GM10847 (cell line): ENCODE results near the gene RAB15.

Experiments used
- POLR2A ChIP-seq: IDR thresholded peaks from 2 replicates; pipeline ENCODE4 v1.6.1; 2011; ENCODE audit not compliant: insufficient read length; ENCODE audit errors: extremely low read depth

RAB15 gene

DNA sequence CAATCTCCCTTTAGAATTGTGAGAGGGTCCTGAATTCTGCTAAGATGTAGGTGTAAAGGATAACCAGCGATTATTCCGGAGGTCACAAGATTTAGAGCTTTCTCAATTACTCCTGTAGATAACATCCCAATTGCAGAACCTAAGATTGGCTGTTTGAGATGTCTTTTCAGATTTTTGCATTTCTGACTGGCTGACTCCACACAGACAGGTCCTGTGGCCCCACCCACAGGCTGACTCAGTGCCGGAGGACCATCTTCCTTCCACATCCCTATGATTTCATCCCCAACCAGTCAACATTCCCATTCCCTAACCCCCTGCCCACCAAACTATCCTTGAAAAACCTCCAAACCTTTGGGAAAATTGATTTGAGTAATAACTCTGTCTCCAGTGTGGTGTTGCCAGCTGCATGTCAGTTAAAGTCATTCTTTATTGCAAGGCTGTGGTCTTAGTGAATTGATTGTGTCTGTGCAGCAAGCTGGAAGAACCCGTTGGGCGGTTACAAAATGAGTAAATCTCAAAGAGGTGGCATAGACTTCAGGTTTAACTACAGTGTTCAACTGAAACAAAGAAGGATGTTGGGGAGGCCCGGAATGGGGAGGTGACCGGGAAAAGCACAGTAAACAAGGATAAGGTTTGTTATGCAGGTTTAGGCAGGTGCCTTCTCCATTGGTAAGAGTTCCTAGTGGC lies 25.1 kb upstream of the RAB15 start:
- TF ChIP-seq POLR2A: no peak

DNA sequence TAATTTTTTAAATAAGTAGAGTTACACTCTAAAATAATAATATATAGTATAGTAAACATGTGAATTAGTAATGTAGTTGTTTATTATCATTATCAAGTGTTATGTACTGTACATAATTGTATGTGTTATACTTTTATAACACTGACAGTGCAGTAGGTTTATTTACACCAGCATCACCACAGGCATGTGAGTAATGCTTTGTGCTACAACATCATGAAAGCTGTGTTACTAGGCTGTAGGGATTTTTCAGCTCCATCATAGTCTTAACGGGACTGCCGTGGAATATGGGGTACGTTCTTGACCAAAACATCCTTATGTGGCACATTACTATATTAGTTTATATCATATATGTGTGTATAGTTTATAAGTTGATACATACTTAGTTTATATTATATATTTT lies 23.2 kb upstream of the RAB15 start:
- TF ChIP-seq POLR2A: no peak

DNA sequence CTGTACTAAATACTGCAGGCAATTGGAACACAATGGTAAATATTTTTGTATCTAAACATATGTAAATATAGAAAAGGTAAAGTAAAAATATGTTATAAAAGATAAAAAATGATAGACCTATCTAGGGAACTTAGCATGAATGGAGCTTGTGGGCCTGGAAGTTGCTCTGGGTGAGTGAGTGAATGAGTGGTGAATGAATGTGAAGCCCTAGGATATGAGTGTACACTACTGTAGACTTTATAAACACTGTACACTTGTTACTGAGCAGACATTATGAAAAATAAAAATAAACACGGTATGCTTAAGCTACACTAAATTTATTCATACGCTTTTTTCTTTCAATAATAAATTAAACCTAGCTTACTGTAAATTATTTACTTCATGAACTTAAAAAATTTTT lies 22.4 kb upstream of the RAB15 start:
- no peak for TF ChIP-seq POLR2A

DNA sequence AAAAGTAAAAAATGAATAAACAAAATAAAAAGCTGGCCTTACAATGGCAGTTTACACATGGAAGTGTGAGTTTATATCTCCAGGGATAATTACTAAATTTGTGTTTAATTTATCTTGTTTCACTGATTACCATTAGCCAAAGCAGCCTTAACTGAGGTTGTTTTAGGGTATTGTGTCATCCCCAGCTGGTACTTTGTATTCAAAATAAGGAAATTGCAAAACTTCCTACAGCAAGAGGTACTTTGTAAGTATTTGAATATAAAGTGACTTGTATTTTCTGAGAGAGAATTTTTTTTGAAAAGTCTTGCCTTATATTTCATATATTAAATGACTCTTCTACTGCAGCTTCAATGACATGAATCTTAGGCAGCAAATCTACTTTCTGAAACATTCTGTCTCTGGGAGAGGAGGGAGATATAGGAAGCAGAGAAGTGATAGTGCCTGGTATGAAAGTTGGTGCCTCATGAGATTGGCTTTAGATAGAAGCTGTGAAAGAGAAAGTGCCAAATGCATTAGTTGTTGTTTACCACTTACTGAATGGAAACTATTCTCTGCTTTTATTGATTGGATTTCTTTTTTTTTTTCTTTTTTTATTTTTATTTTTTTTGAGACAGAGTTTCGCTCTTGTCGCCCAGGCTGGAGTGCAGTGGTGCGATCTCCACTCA lies 21.3 kb upstream of the RAB15 start:
- TF ChIP-seq POLR2A: no peak

DNA sequence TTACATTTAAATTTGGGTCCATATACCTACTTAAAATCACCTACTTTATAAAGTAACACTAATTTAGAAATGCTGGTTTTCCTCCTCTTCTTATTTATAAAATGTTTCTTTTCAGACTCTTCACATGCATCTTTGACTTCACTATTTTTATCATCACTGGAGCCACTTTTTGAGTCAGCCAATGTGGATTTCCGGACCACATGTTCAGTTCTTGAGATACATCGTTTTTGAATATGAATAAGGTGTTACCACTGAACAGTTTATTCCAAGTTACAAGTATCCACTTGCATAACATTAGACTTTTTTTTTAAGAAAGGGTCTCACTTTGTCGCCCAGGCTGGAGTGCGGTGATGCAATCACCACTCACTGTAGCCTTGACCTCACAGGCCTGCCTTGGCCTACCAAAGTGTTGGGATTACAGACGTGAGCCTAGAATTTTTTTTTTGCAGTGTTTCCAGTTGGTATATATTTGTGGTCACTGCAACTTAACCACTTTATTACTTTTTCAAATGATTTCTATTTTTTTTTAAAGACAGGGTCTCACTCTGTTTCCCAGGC lies 20.3 kb upstream of the RAB15 start:
- TF ChIP-seq POLR2A: no peak

DNA sequence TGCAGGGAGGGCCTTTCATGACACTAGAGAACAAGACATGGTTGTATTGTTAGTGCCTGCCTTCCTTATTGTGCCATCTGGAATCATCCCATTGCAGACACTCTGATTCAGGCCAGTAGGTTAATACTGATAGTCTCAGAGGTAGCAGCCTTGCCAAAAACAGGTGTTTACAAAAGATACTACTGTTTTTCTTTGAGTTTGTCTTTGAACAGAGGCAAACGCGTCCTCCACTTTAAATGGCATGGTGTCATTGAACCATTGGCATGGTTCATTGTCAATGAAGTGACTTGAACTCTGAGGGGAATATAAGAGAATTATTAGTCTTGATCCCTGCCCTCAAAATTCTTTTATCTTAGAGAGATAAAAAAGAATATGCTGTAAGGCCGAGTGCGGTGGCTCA lies 18.8 kb upstream of the RAB15 start:
- TF ChIP-seq POLR2A: no peak

DNA sequence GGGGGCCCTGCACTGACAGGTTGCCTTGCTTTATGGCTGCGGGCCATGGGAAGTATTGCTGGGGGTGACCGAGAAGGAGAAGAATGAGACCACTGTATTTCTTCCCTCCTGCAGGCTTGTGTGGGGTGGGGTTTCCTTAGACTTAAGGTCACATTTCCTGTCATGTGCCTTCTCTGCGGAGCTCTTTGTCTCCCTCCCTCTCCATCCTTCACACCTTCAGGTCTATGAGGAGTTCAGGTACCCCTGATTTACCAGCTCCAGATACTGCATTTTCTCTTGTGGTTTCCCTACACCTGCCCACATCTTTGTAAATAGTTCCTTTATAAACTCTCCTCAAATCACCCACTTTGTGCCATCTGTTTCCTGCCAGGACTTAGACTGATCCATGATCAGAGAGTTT lies 18.2 kb upstream of the RAB15 start:
- no peak for TF ChIP-seq POLR2A

DNA sequence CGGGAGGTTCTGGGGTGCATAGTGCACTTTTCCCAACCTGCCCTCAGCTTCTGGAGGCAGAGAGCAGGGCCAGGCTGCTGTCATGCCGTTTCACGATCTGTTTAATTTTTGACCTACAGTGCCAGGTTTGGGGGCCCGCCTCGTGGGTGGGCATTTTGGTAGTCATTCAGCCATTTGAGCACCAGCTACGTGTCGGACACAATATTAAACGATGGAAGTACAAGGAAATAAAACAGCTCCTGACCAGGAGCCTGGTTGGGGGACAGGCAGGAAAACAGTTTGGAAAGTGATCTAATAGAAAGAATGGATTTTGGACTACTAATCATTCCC lies 15.3 kb upstream of the RAB15 start:
- no peak for TF ChIP-seq POLR2A

DNA sequence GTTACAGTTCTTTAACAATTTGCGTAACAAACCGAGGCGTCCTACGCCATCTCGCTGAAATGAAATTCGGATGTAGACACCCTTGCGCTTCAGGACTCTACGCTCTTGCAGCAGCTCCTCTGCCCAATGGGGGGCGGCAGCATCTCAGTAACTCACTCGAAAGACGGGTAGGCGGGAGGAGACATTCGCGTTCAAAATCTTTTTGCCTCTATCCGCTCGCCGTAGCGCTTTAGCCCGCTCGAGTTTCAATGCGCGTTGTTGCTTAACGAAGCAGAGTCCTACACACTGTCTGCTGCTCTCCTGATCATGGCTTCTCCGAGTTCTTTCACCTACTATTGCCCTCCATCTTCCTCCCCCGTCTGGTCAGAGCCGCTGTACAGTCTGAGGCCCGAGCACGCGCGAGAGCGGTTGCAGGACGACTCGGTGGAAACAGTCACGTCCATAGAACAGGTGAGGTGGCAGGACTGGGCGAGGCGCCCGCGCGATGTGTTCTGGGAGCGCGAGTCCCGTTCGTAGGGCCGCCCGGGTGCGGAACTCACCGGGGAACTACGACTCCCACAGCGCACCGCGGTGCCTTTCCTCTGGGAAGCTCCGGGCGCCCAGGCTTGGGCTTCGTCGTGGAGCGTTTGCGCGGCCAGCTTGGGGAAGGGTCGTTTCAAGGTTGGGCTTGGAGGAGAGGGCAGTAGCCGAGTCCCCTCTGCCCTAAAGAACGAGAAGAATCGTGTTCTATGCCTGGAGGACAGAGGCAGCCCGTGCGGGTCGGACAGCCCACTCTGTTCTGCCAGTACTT lies 14.7 kb upstream of the RAB15 start, which contains the start of gene FNTB:
Gene FNTB, plus strand, starts transcription at position 248 of the 790 bp plus-strand sequence. Its CDS starts 59 bp downstream, at position 307.
- peak; percentile 37 for TF ChIP-seq POLR2A

DNA sequence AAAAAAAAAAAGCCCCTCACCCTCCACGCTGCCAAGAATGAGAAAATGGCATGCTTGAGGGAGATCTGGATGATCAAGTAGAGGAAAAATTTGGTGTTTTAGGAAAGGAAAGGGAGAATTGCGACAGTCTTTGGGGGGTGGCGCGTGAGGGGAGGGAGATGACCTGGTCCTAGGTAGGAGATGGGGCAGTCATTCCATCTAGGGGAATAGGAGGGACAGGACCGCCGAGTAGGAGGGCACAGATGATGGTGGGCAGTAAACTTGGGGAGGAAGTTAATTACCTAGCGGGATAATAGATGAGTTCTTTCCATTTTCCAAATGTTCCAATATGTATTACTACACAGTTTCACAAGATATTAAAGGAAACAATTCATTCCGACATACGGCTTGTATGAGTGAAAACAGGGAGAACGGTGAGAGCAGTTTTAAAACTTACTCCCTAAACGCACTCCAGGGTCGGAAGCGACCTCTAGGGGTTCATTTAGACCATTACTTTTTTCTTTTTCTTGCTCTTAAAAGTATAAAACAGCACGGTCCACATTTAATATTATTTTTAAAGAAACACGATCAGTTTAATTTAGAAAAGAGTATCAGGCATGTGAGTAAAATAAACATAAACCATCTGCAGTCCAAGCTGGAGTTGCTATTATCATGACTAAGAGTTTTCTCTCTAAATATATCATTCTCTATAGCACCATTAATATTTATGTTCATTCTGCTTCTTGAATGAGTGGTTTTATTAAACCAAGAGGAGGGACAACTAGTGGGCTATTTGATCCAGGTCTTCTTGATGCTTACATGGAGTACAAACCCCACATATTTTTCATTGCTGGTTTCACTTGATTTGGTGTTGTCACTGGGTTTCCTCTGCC lies 11.5 kb upstream of the RAB15 start:
- no peak for TF ChIP-seq POLR2A

DNA sequence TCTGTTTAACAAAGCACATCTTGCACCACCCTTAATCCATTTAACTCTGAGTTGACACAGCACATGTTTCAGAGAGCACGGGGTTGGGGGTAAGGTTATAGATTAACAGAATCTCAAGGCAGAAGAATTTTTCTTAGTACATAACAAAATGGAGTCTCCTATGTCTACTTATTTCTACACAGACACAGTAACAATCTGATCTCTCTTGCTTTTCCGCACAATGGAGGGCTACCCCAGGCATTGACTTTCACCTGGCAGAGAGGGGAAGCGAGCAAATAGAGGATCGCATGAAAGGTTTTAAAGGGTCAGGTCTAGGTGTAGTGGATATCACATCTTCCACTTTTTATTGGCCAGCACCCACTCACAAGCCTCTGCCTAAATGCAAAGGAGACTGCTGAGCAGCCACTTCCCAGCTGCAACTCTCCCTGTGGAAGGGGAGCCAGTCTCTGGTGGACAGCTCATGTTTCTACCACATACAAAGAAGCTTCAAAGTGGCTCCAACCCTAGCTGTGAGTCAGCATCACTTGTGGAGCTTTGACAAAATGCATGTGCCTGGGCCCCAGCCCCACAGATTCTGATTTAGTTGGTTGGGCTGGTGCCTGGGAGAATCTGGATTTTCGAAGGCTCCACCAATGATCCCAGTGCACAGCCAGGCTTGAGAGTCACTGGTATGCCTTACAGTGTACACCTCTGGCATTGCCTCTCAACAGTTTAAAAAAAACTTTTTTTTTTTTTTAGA lies 7.4 kb upstream of the RAB15 start:
- no peak for TF ChIP-seq POLR2A

DNA sequence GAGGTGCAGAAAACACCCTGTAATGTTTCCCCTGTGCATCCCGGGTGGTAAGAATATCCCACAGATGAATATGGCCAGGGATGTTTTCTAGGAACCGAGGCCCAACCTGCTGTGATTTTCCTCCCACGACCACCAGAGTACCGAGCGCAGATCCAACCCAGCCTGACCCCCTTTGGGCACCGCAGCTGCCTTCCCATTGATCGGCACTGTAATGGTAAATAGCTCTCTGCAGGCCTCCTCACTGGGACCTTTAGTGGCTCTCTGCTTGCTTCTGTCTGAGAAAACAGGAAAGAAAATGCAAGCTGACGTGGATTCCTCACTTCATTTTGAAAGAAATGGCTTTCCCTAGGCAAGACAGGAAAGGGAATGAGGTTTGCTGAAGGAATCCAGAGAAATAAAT lies 2.4 kb upstream of the RAB15 start:
- no peak for TF ChIP-seq POLR2A

DNA sequence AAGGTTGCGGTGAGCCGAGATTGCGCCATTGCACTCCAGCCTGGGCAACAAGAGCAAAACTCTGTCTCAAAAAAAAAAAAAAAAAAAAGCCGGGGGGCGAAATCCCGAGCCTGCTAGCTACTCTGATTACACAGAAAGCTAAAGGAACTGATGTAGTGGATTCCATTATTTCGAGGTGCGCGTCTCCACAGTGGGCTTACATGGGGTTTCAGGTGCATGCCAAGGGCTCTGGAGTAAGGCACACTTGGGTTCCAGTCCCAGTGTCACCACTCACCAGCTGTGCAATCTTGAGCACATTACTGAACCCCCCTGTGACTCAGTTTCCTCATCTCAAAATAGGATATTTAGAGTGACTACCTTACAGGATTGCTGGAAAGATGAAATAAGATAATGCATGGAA lies 1.7 kb upstream of the RAB15 start:
- no peak for TF ChIP-seq POLR2A

DNA sequence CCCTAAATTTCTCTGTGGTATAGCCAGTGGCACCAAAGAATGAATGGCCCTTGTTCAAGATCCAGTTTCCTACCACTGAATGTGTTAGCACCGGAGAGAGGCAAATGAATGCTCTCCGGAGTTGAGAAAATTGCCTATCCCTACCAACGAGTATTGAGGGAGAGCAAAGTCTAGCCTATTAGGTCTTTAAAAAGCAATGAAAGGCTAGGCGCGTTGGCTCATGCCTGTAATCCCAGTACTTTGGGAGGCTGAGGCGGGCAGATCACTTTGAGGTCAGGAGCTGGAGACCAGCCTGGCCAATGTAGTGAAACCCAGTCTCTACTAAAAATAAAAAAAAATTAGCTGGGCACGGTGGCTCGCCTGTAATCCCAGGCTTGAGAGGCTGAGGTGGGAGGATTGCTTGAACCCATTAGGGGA lies 898 bp upstream of the RAB15 start:
- TF ChIP-seq POLR2A: no peak
